GM18873 (cell line): ENCODE results near the gene TPRX1.
"Not testable (repeated sequence)": the region's sequence is repeated elsewhere in the genome, so short reads cannot be mapped to it uniquely, and the experiment has no call there.

ENCODE experiments used
- ATAC-seq: cut with Tn5 transposase; IDR thresholded peaks from one replicate; pipeline ENCODE4 v1.9.1; 2021; ENCODE audit warnings: mild to moderate bottlenecking, moderate library complexity, moderate number of reproducible peaks; ENCODE audit not compliant: unreplicated experiment, low FRiP score

TPRX1 gene

DNA sequence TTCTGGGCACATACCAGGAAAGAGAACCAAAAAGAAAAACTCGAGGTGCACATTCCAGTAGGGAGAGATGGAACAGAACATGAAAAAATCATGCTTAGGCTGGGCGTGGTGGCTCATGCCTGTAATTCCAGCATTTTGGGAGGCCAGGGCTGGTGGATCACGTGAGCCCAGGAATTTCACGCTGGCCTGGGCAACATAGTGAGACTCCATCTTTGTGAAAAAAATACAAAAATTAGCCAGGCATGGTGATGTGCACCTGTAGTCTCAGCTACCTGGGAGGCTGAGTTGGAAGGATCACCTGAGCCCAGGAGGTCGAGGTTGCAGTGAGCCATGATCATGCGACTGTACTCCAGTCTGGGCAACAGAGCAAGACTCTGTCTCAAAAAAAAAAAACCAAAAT lies 33.1 kb downstream of the TPRX1 start:
- ATAC-seq = not testable (repeated sequence)

DNA sequence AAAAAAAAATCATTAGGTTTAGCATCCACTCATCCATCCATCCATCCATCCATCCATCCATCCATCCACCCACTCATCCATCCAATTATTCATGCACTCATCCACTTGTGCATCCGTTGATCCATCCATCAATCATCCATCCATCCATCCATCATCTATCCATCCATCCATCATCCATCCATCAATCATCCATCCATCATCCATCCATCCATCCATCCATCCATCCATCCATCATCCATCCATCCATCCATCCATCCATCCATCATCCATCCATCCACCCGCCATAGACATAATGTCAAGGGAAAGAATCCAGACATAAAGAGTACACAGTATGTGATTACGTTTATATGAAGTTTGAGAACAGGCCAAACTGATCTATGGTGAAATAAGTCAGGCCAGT lies 34.8 kb downstream of the TPRX1 start:
- no peak for ATAC-seq

DNA sequence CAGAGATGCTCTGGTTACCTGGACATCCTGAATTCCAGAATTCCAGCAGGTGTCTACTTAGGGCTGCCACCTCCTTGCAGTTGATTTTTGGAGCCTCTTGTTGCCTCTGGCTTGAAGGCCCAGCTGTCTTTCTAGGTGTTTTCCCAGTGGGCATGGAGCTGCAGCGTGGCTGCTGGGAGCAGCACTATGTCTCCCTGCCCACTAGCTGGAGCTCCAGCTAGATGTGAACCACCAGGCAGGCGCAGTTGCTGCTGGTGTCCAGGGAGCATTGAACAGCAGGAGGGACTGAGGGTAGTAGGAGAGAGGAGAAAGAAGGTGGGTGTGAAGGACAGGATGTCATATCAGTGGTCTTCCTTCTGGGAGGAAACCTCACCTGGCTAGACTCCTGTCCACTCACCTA lies 35.7 kb downstream of the TPRX1 start:
- no peak for ATAC-seq

DNA sequence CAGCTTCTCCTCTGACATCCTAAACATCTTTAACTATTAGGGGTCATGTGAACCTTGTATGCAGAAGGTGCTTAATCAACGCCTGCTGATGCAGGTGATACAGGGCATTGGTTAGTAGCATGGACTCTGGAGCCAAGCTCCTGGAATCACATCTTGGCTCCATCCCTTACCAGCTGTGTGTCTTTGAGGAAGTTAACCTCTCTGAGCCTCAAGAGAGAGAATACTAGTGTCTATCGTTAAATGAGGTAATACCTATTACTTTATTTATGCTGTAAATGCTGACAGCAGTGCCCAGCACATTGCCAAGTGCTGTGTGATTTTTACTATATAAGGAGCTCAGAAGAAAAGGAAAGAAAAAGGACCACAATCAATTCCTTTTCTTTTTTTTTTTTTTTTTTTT lies 37.0 kb downstream of the TPRX1 start:
- no peak for ATAC-seq

DNA sequence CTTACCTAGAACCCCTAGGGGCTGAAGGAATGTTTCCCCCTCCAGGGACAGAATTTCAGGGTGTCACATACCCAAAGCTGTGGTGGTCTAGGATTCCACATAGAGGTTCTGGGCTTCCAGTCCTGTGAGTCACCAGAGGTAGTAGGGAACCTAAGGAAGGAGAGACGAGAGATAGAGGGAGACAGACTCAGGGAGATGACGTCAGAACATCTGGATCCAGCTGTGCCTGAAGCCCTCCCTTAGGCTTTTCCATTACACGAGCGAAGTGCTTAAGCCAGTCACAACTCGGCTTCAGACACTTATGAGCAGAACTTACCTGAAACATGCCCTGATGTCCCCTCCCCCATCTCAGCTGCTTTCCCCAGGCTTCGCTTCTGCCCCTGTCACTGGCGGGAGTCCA lies 37.7 kb downstream of the TPRX1 start:
- ATAC-seq = no peak

DNA sequence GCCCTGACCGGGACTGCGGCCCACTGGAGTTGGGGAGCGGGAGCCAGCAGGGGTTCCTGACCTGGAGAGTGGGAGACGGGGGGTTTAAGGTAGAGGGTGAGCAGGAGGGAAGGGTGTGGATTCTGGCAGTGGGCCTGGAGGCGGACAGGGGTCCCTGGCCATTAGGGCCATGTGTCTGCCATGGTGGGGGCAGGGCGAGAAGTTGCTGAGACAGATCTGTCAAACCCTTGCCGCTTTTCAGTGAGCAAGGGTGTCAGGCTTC lies 38.1 kb downstream of the TPRX1 start:
- no peak for ATAC-seq

DNA sequence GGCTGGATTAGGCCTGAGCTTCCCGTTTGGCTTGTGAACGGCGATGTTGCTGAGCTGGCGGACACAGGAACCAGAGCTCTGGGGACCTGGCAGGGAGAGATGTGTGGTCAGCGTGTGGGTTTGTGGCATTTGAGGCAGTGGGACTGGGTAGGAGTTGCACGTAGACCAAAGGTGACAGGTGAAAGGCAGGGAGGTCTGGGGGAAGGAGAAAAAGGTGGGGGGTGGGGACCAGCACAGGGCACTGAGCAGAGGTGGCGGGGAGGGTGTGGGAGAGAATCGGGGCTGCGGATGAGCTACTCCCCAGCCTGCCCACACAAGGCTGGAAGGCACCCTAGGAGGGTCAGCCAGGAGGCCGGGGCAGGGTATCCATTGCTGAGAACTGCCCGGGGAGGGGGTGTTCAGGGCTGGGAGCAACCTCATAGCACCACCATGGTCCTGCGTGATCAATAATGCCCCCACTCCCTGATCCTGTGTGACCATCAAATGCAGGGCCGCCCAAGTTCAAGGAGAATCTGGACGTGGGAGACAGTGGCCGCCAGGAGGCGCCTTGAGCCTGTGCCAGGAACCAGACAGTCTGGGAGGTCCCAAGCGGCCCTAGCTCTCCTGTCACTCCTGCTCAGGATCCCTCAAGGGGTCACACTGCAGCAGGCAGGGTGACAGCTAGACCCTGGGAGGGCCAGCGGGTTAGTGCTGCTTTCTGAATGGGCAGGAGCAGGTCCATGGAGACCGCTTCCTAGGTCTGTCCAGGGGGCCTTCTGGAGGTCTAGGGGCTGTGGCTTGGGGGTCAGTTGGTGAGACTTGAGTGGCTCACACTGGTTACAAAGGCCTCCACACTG lies 38.6 kb downstream of the TPRX1 start:
- no peak for ATAC-seq

DNA sequence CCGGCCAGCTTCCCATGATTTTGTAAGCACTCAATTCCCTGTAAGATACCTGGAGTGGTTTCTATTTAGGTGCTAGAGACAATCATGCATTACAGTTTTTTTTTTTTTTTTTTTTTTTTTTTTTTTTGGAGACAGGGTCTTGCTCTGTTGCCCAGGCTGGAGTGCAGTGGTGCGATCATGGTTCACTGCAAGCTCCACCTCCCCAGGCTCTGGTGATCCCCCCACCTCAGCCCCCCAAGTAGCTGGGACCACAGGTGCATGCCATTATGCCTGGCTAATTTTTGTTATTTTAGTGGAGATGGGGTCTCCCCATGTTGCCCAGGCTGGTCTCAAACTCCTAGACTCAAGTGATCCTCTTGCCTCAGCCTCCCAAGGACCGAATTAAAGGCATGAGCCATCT lies 39.6 kb downstream of the TPRX1 start:
- not testable (repeated sequence) for ATAC-seq

DNA sequence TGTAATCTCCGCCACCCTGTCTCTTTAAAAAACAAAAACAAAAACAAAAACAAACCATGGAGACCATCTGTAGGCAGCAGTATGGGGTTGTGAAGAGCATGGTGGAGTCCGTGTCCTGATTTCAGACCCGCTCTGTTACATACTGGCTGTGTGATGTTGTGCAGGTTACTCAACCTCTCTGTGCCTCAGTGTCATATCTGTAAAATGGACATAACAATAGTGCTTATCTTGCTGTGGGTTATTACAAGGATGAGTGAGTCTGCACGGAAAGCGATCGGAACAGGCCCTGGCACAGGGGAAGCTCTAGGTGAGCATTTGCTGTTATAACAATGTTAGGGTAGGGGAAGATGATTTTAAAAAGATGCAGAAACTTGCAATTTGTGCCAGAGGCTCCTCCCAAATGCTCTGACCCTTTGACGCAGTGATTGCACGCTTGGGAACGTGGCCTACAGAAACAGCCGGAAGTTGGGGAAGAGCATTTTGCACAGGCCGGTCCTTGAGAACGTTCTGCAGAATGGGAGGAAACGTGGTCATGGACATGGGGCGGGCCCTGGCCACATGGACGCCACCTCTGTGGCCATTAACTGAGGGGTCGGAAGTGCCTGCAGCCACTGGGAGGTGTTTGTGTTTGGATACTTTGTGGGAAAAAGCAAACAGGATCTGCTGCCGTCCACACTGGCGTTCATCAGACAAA lies 41.6 kb downstream of the TPRX1 start:
- ATAC-seq = no peak

DNA sequence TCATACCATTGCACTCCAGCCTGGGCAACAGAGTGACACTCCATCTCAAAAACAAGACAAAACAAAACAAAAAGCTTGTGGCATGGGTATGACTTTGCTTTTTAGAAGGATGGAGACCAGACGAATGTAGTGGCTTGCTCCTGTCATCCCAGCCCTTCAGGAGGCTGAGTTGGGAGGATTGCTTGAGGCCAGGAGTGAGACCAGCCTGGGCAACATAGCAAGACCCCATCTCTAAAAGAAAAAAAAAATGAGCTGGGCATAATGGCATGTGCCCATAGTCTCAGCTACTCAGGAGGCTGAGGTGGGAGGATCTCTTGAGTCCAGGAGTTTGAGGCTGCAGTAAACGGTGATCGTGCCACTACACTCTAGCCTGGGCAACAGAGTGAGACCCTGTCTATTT lies 42.2 kb downstream of the TPRX1 start:
- ATAC-seq = no peak

DNA sequence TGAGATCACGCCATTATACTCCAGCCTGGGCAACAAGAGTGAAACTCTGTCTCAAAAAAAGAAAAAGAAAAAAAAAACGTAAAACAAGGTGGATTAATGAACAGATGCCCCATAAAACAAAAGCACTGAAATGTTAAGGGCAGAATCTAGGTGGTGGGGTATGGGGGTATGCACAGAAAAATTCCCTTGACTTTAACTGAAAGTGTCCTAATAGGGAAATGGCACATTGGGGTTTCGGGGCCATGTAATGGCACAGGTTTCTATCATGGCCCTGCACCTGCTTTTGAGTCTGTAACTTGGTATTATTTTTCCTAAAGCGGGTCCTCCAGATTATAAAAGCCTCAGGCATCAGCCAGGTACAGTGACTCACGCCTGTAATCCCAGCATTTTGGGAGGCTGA lies 42.8 kb downstream of the TPRX1 start:
- no peak for ATAC-seq

DNA sequence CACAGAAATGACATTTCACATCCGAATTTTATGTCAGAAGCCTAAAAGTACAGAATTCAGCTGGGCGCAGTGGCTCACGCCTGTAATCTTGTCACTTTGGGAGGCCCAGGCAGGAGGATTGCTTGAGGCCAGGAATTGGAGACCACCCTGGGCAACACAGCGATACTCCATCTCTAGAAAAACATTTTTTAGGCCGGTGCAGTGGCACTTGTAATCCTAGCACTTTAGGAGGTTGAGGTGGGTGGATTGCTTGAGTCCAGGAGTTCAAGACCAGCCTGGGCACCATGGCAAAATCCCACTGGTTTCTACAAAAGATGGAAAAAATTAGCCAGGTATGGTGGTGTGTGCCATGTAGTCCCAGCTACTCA lies 43.7 kb downstream of the TPRX1 start:
- ATAC-seq = no peak

DNA sequence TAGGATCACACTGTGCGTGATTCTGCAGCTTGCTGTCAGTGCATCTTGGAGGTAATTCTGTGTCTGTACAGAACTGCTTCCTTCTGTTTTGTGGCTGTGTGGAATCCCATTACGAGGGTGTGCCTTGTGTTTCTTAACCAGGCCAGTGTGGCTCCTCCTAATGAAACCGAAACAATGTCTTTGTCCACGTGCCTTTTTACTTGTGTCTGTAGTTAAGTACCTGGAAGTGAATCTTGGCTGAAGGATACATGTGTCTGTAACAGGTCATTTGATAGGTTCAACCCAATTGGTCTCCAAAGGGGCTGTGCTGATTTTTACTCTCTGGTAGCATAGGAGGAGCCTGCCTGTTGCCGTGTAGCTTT lies 45.9 kb downstream of the TPRX1 start:
- no peak for ATAC-seq

DNA sequence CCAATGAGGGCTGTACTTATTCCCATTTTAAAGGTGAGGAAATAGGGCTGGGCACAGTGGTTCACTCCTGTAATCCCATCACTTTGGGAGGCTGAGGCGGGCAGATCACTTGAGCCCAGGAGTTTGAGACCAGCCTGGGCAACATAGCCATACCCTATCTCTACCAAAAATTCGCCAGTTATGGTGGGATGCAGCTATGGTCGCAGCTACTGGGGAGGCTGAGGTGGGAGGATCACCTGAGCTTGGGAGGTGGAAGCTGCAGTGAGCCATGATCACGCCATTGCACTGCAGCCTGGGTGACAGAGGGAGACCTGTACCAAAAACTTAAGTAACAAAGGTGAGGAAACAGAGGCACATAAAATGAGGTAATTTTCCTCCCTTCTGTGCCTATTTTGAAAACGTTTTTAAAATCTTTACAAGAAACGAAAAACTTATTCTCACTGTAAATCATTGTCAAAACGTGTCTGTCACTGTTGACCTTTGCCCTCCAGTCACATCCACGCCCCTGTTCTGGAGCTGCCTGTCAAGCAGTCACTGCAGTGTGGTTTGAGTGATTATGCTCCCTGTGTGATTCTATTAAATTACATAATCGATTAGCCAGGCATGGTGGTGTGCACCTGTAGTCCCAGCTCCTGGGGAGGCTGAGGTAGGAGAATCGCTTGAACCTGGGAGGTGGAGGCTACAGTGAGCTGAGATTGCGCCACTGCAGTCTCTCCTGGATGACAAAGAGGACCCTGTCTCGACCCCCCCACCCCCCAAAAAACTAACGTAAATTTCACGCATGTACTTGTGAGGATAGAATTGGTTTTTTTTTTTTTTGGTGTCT lies 46.5 kb downstream of the TPRX1 start:
- no peak for ATAC-seq

DNA sequence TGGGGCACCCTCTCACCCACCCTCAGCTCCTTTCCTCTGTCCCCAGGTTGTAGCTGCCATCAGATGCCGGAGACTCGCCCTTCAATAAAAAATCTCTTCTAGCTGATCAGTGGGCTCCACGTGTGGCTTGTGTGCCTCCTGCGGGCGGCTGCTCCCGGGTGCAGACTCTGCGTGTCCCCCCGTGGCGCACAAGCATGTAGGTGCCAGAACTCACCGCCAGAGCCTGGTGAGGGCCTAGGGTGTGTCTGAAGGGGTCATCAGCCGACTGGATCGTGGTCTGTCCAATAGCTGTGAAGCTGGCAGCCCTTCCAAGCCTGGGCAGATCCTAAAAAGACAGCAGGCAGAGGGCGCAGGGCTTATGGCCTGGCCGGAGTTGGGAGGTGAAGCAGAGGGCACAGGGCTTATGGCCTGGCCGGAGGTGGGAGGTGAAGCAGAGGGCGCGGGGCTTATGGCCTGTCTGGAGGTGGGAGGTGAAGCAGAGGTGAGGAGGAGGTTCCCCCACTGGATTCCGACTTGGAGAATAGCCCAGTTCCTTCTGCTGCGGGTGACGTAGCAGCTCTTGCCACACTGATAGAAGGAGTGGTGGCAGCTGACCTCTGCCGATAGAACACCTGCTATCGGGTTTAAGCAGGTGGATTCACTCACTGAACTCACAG lies 47.3 kb downstream of the TPRX1 start:
- ATAC-seq = no peak

DNA sequence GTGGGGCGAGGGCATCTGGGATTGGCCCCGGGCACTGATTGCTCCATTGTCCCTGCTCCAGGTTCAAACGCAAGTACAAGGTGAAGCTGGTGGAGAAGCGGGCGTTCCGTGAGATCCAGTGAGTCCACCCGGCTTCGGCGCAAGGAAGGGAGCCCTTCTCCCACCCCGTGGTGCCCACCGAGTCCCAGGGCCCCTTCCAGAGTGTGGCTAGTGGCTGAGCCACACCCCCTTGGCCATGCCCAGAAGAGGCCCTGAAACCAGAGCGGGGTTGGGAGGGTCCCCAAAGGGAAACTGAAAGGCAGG lies 47.8 kb downstream of the TPRX1 start:
- ATAC-seq = no peak

DNA sequence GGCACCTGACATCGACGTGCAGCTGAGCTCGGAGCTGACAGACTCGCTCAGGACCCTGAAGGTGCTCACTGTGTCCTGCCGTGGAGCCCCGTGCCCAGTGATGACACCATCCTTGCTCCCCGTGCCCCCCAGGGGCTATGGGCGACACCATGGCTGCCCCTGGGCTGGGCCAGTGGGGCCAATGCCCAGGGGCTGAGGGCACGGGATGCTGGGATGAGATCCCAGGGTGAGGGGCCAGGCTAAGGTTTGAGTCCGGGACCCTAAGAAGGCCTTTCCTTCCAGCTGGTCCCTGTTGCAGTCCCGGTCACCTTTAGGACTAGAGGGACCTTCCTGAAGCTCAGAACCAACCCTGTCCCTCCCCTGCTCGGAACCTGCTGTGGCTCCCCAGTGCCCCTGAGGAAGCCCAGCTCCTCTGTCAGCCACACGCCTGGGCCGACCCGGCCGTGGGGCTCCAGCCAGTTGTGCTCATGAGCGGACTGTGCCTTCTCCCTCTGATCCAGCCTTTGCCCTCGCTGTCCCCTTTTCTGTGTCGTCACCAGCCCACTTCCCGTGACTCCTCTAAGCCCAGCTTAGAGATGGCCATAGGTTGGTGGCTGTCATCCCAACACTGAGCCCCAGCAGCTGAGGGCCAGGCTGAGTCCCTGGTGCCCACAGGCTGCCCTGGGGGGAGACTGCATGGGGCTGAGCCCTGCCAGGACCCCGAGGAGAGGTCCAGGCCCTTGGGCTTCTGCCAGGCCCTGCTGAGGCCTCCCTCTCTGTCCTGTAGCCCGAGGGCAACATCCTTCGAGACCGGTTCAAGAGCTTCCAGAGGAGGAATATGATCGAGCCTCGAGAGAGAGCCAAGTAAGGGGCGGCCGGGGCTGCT lies 48.4 kb downstream of the TPRX1 start:
- ATAC-seq = no peak

DNA sequence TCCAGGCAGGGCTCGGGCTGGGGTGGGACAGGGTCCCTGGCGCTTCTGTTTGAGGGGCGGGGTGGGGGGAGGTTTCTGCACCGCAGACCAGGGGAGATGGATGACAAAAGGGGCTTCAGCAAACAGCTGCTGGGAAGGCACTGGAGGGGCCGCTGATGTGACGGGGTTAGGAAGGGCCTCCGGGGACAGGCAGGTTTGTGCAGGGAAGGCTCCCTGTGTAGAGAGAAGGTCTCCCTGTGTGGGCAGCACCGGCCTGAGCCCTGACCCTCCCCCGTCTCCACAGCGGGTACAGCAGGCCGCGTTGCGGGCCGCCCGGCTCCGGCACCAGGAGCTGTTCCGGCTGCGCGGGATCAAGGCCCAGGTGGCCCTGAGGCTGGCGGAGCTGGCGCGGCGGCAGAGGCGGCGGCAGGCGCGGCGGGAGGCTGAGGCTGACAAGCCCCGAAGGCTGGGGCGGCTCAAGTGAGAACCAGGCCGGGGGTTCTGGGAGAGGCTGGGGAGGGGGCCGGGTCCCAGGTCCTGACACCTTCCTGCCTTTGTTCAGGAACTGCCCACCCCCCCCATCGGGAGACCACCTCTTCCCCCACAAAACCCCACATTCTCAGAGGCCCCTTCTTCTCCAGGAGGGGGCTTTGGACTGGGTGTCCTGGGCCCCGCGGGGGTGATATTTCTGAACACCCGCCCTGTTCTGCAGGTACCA lies 49.1 kb downstream of the TPRX1 start:
- no peak for ATAC-seq

DNA sequence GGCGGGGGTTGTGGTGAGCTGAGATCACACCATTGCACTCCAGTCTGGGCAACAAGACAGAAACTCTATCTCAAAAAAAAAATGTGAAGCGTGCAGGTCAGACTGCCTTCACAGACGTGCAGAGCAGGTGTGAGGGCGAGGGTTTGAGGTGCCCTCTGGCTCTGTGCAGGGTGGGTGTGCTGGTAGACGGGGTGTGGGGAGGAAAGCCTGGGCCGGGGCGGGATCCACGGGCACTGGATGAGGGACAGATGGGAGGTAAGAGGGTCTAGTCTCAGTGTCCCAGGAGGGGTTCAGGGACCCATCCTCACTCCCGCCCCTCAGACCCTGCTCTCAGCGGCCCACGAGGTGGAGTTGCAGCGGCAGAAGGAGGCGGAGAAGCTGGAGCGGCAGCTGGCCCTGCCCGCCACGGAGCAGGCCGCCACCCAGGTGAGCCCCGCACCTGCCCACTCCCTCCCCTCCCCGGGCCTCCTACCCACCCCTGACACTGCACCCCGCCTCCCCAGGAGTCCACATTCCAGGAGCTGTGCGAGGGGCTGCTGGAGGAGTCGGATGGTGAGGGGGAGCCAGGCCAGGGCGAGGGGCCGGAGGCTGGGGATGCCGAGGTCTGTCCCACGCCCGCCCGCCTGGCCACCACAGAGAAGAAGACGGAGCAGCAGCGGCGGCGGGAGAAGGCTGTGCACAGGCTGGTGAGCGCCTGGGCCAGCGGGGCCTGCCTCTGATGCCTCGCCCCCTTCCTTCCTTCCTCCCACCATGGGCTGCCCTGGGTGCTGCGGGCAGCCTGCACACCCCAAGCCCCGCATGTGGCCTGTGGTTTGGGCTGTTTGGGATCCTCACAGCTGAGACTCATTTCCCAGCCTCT lies 49.9 kb downstream of the TPRX1 start:
- ATAC-seq = no peak
